Suprapubic skin (tissue), 4 donors: ENCODE data around the gene CARTPT. TPM values are rescaled to one million over a fixed set of nuclear protein-coding genes. Genes with fewer than 3 reads are reported as not detected.

ENCODE experiments used
- DNase-seq, 2 donors: peaks; one replicate each; pipeline ENCODE4 v3.0.0-alpha.2; 2019; ENCODE audit warnings: low spot score in 2 of 2
- H3K27ac ChIP-seq: fragments of 200-600 bp; sonication (generic); one replicate; pipeline ENCODE4 v1.5.1; 2019
- H3K27me3 ChIP-seq: fragments of 200-600 bp; sonication (generic); one replicate; pipeline ENCODE4 v1.5.1; 2019
- H3K36me3 ChIP-seq: fragments of 200-600 bp; sonication (generic); one replicate; pipeline ENCODE4 v1.5.1; 2019
- H3K4me1 ChIP-seq: fragments of 200-600 bp; sonication (generic); one replicate; pipeline ENCODE4 v1.5.1; 2019
- H3K4me3 ChIP-seq: fragments of 200-600 bp; sonication (generic); one replicate; pipeline ENCODE4 v1.5.1; 2019; ENCODE audit warnings: mild to moderate bottlenecking
- H3K9me3 ChIP-seq: fragments of 200-600 bp; sonication (generic); one replicate; pipeline ENCODE4 v1.5.1; 2019
- EP300 ChIP-seq: sonication (generic); formaldehyde crosslinking; IDR thresholded peaks from one replicate; pipeline ENCODE4 v1.6.1; 2017; ENCODE audit warnings: antibody characterized with exemption
- POLR2A ChIP-seq, 2 donors: fragments of 450-650 bp; IDR thresholded peaks; one replicate each; pipeline ENCODE4 v1.6.1; 2017; ENCODE audit warnings: antibody characterized with exemption in 2 of 2, mild to moderate bottlenecking in 2 of 2, moderate library complexity in 2 of 2
- POLR2AphosphoS5 ChIP-seq, 3 donors: sonication (generic); formaldehyde crosslinking; IDR thresholded peaks; one replicate each; pipeline ENCODE4 v1.6.1; 2017; ENCODE audit warnings: antibody characterized with exemption in 3 of 3
- WGBS: methylation state at CpG from one replicate; pipeline ENCODE4 v1.1.5; 2018; 5-methylcytosine and 5-hydroxymethylcytosine counted together
- total RNA-seq, 4 donors: library from RNA; depleted of rRNA; stranded (reverse); fragments of >200 nt; gene quantifications; one replicate each; pipeline ENCODE4 v1.1.0, GENCODE V29; 2016
- TF ChIP-seq, protein P1 (sequence below), 2 donors: fragments of 200-600 bp in 1 of 2; fragments of 450-650 bp in 1 of 2; sonication (generic) in 1 of 2; IDR thresholded peaks; one replicate each; pipeline ENCODE4 v1.5.1; 2016 to 2019; ENCODE audit warnings: antibody characterized with exemption in 2 of 2, mild to moderate bottlenecking in 1 of 2, moderate library complexity in 1 of 2

The CARTPT gene
- total RNA-seq, 4 donors from 2014 or later, result not detected

DNA sequence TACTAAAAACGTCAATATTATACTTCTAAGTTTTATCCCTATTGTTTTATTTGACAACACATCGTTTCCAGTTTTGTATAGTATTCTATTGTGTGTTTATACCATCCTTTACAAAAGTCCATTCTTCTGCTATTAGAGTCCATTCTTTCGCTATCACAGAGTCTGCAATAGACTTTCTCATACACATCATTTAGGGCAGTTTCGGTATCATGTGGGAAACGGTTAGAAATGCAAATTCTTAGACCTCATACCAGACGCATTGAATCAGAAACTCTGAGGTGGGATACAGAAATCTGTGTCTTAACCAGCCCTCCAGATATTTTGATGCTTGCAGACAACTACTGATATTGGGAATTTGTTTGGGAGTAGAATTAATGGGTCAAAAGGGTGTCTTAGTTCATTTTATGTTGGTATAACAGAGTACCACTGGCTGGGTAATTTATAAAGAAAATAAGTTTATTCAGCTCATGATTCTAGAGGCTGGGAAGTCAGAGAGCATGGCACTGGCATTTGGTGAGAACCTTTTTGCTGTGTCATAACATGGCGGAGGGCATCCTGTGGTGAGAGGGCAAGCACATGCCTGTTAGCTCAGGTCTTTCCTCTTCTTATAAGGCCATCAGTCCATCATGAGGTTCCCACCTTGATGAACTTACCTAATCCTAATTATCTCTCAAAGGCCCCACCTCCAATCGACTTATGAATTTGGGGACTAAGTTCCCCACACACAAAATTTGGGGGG, 21.1 kb downstream of the CARTPT start:
- Histone ChIP-seq H3K4me1 (no peaks in the 10 kb centered on the region), H3K27ac (no peak overlapping the region), H3K27me3 (no peaks in the 10 kb centered on the region), H3K36me3 (no peaks in the 10 kb centered on the region), H3K9me3 (no peaks in the 10 kb centered on the region), H3K4me3 (no peak overlapping the region)
- WGBS, result 88% methylated on average over 8 of the region's 8 CpGs
- DNase-seq, result no peak
- TF ChIP-seq EP300 (no peak), POLR2A (IDR thresholded peaks at IDR 0.05) (no peak), POLR2AphosphoS5 (IDR thresholded peaks at IDR 0.05) (no peak)
- TF ChIP-seq, protein P1, sequence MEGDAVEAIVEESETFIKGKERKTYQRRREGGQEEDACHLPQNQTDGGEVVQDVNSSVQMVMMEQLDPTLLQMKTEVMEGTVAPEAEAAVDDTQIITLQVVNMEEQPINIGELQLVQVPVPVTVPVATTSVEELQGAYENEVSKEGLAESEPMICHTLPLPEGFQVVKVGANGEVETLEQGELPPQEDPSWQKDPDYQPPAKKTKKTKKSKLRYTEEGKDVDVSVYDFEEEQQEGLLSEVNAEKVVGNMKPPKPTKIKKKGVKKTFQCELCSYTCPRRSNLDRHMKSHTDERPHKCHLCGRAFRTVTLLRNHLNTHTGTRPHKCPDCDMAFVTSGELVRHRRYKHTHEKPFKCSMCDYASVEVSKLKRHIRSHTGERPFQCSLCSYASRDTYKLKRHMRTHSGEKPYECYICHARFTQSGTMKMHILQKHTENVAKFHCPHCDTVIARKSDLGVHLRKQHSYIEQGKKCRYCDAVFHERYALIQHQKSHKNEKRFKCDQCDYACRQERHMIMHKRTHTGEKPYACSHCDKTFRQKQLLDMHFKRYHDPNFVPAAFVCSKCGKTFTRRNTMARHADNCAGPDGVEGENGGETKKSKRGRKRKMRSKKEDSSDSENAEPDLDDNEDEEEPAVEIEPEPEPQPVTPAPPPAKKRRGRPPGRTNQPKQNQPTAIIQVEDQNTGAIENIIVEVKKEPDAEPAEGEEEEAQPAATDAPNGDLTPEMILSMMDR (IDR thresholded peaks at IDR 0.05), result no peak

DNA sequence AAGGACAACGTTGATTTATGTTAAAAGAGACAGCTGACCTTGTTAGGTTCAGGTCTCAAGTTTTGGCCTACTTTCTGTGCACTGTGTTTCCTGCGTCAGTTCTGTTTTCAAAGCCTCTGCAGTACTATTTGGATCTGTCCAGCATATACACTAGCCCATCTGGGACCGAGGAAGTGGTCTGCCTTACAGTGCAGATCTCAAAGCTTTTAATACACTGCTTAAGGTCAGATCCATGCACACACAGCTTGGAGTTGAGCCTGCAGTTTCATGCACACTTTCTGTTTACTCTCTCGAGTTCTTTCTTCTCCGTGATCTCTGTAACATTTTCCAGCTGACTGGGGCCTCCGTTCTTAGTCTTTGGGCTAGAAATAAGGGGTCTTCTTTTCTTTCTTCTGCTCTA, 24.1 kb downstream of the CARTPT start:
- no peak overlapping the region for H3K4me3 ChIP-seq
- no peaks in the 10 kb centered on the region for H3K36me3 ChIP-seq
- no peaks in the 10 kb centered on the region for H3K27me3 ChIP-seq
- no peak for DNase-seq
- H3K4me1 ChIP-seq, result no peaks in the 10 kb centered on the region
- H3K27ac ChIP-seq, result no peak overlapping the region
- no peaks in the 10 kb centered on the region for H3K9me3 ChIP-seq
- TF ChIP-seq EP300 (no peak), POLR2AphosphoS5 (IDR thresholded peaks at IDR 0.05) (no peak), POLR2A (IDR thresholded peaks at IDR 0.05) (no peak)
- TF ChIP-seq, protein P1 (IDR thresholded peaks at IDR 0.05), result no peak
- WGBS, result 72% methylated on average over 6 of the region's 6 CpGs

DNA sequence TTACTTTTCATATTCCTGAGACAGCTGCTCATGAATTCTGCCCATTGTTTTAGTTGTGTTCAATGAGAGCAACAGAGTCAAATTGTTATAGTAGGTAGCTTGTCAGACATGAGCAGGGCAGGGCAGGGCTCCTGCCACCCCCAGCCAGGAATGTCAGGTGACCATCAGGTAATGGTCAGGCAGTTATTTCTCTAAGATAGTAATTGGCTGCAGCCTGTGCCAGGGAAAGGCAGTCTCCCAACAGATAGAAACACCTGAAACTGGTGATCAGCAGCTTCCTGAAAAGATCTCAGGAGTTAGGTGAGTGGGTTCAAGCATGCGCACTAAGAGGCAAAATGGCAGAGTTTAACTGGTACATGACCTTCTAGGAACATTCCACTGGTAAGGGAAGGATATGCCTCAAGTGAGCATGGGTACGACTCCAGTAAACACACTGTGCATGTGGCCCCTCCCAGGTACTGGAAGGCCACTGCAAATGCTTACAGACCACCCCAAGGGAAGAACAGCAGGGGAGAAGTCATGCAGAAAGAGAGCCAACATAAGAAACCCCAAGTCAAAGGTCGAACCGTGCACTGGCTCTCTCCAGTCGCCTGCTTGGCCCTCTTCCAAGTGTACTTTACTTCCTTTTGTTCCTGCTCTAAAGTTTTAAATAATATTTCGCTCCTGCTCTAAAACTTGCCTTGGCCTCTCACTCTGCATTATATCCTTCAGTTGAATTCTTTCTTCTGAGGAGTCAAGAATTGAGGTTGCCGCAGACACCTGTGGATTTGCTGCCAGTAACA, 25.1 kb downstream of the CARTPT start:
- no peak for DNase-seq
- no peak for TF ChIP-seq EP300
- no peak for TF ChIP-seq POLR2AphosphoS5 (IDR thresholded peaks at IDR 0.05)
- TF ChIP-seq POLR2A (IDR thresholded peaks at IDR 0.05), result no peak
- TF ChIP-seq, protein P1 (IDR thresholded peaks at IDR 0.05), result no peak
- Histone ChIP-seq H3K4me1 (no peaks in the 10 kb centered on the region), H3K4me3 (no peak overlapping the region), H3K9me3 (no peaks in the 10 kb centered on the region), H3K27me3 (no peaks in the 10 kb centered on the region), H3K36me3 (no peaks in the 10 kb centered on the region), H3K27ac (no peak overlapping the region)
- 59% methylated on average over 7 of the region's 7 CpGs for WGBS

DNA sequence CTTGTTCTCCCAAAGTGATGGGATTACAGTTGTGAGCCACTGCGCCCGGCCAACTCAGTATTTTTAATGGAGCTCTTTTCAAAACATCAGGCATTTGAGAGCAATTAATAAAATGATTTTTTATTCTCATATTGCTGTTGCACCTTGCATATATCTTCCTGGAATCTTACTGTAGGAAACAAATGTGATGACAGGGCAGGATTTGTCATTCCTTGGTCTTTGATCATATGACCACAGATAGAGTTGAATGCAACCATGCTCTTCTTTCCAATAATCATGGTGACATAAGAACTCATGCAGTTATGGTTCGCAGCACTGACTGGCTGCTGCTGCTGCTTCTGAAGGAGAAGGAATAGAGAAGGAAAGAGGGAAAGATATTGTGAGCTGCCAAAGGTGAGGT, 28.1 kb downstream of the CARTPT start:
- H3K36me3 ChIP-seq, result no peaks in the 10 kb centered on the region
- no peaks in the 10 kb centered on the region for H3K9me3 ChIP-seq
- TF ChIP-seq, protein P1 (IDR thresholded peaks at IDR 0.05), result no peak
- TF ChIP-seq POLR2AphosphoS5 (IDR thresholded peaks at IDR 0.05), result no peak
- no peak for TF ChIP-seq POLR2A (IDR thresholded peaks at IDR 0.05)
- TF ChIP-seq EP300, result no peak
- H3K27ac ChIP-seq, result no peak overlapping the region
- 90% methylated on average over 3 of the region's 3 CpGs for WGBS
- no peak for DNase-seq
- no peak overlapping the region for H3K4me3 ChIP-seq
- H3K4me1 ChIP-seq, result no peaks in the 10 kb centered on the region
- H3K27me3 ChIP-seq, result no peaks in the 10 kb centered on the region

DNA sequence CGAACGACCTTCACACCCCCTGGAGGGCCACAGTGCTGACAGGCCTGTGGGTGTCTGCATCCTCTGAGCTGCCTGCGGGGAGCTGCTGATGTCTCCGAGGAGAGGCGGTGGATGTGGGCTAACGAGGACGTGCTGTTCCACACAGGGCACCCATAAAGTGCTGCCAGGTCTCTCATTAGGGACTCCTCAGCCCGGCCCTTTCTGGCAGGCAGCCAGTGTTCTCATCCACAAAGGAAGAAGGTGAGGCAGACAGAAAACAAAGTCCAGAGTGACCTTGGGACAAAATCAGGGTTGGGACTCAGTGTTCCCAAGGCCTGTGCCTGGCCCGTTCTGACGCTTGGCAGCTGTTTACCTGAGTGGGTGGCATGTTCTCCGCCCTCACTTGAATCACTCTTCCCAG, 29.3 kb downstream of the CARTPT start:
- DNase-seq, result no peak
- TF ChIP-seq EP300, result no peak
- TF ChIP-seq, protein P1 (IDR thresholded peaks at IDR 0.05), result no peak
- no peak overlapping the region for H3K4me3 ChIP-seq
- no peaks in the 10 kb centered on the region for H3K36me3 ChIP-seq
- no peaks in the 10 kb centered on the region for H3K27me3 ChIP-seq
- no peaks in the 10 kb centered on the region for H3K4me1 ChIP-seq
- 36% methylated on average over 10 of the region's 11 CpGs for WGBS
- H3K27ac ChIP-seq, result no peak overlapping the region
- H3K9me3 ChIP-seq, result no peaks in the 10 kb centered on the region
